ENCODE results near the gene KCNC4. TPM values are rescaled to one million over a fixed set of nuclear protein-coding genes. Genes with fewer than 3 reads are reported as not detected.

KCNC4 gene
- total and polyA plus RNA-seq, 2 of the 4 experiments (the other 2 are of a cell fraction): 0.18 to 2.3 TPM

- no peak overlapping the region for H3K18ac ChIP-seq (ENCODE audit: low read depth, low read length)
- no peak overlapping the region for H3K4ac ChIP-seq (ENCODE audit: low read depth, low read length)
- no peaks in the 10 kb centered on the region for H4K20me1 ChIP-seq (ENCODE audit: insufficient read depth, low read length)
- dilution Hi-C loops (cut with HindIII; ENCODE audit: low sequenced_read_pairs, unreplicated experiment): no loop called here
- H4K91ac ChIP-seq (ENCODE audit: insufficient read depth, low read depth, low read length): no peak overlapping the region
- POLR2A ChIA-PET (ENCODE audit: unreplicated experiment): no interaction called here
- H3K14ac ChIP-seq (replicated peaks; ENCODE audit: low read depth, low read length): no peak overlapping the region
- no peaks in the 10 kb centered on the region for H3K79me1 ChIP-seq (ENCODE audit: low read depth in 1 of 2, low read length in 2 of 2)
- no peak overlapping the region for H3K4me3 ChIP-seq (ENCODE audit: insufficient read depth, low read depth, low read length)
- BruUV-seq (replicated peaks): no TSS peak
- no peaks in the 10 kb centered on the region for H3K9me3 ChIP-seq (ENCODE audit: control insufficient read depth, insufficient read depth, low read length)
- no peak overlapping the region for H4K8ac ChIP-seq (ENCODE audit: low read depth in 2 of 2, low read length in 2 of 2)
- H2BK15ac ChIP-seq (ENCODE audit: low read depth, low read length): no peak overlapping the region
- no peaks in the 10 kb centered on the region; the same call in 1 of the 2 replicates for H3K9me1 ChIP-seq (ENCODE audit: insufficient read depth, low read length)
- 0% methylated on average over 2 of the region's 5 CpGs; no CpG with 5 or more reads in 1 of the 2 experiments for WGBS, 2 experiments (ENCODE audit: extremely low coverage in 2 of 2, insufficient read length in 1 of 2)
- DNase-seq (no peak), ATAC-seq (ENCODE audit: low read depth) (no peak)
- peaks cover 26% of the 10 kb centered on the region for H3K27me3 ChIP-seq (ENCODE audit: control insufficient read depth, insufficient read depth, low read length)
- no peak overlapping the region for H4K5ac ChIP-seq (ENCODE audit: low read depth, low read length)
- CTCF ChIA-PET: interaction anchor here (0.7 to 1.0 kb wide), 2 partner anchors 10 to 273 kb away, joined by 3 to 4 read pairs; no protein-coding TSS in a partner anchor
- no peaks in the 10 kb centered on the region for H3K36me3 ChIP-seq (ENCODE audit: control insufficient read depth, insufficient read depth, low read length)
- H2AFZ ChIP-seq (replicated peaks; ENCODE audit: low read length, poor library complexity): no peak overlapping the region
- H3K23ac ChIP-seq (ENCODE audit: low read depth, low read length): no peak overlapping the region
- no peak overlapping the region for H3K56ac ChIP-seq (ENCODE audit: extremely low read depth, insufficient read depth, low read length)
- intact Hi-C loops (cut with micrococcal nuclease): no loop called here
- H2BK20ac ChIP-seq (ENCODE audit: low read depth, low read length): no peak overlapping the region
- no peak overlapping the region for H3K9ac ChIP-seq (ENCODE audit: low read depth, low read length)
- H2BK5ac ChIP-seq (ENCODE audit: low read depth, low read length, poor library complexity, severe bottlenecking): no peak overlapping the region
- no peak for TF ChIP-seq POLR2A (IDR thresholded peaks at IDR 0.05; ENCODE audit: low read depth, low read length)
- TF ChIP-seq MAZ (IDR thresholded peaks at IDR 0.05; ENCODE audit: borderline replicate concordance, low read depth, low read length): no peak
- no peak for TF ChIP-seq NFE2L2 (IDR thresholded peaks at IDR 0.05; ENCODE audit: low read depth, low read length)
- TF ChIP-seq RFX5 (IDR thresholded peaks at IDR 0.05; ENCODE audit: low read depth, low read length): no peak
- peak; percentile 50; the same call in 1 of the 2 replicates for TF ChIP-seq BHLHE40 (IDR thresholded peaks at IDR 0.05; ENCODE audit: low read depth, low read length)
- TF ChIP-seq ELK1 (IDR thresholded peaks at IDR 0.05; ENCODE audit: borderline replicate concordance, low read depth, low read length): no peak
- no peak for TF ChIP-seq CTCF (conservative IDR thresholded peaks at IDR 0.05; ENCODE audit: low read depth, low read length)
- TF ChIP-seq CHD1 (IDR thresholded peaks at IDR 0.05; ENCODE audit: low read depth, low read length): no peak
- peaks cover 3% of the 10 kb centered on the region; the same call in 1 of the 2 replicates for H3K4me1 ChIP-seq (ENCODE audit: control insufficient read depth, insufficient read depth, low read length)
- no peak overlapping the region for H2AK5ac ChIP-seq (ENCODE audit: low read depth, low read length)
- in situ Hi-C loops (cut with MboI; ENCODE audit: low sequenced_read_pairs): no loop called here
- no peak overlapping the region for H3K4me2 ChIP-seq (ENCODE audit: low read depth, low read length)
- H2AK9ac ChIP-seq (replicated peaks; ENCODE audit: low read depth, low read length, poor library complexity): no peak overlapping the region
- H2BK120ac ChIP-seq (ENCODE audit: low read depth, low read length): no peak overlapping the region
- no peak overlapping the region for H3K27ac ChIP-seq (ENCODE audit: insufficient read depth, low read length)
Observed at GRCh38 chr1:110186558-110186957, 23.6 kb upstream of the KCNC4 start.
